NCI-H748 treated with DMSO at 0.1 percent for 48 hours (cell line): ENCODE measurements around the gene CGB3.
"Not testable (repeated sequence)": the region's sequence is repeated elsewhere in the genome, so short reads cannot be mapped to it uniquely, and the experiment has no call there.

Experiments used
- DNase-seq: peaks from one replicate; lab custom pipeline; 2025; lab: John Stamatoyannopoulos, UW

The CGB3 gene

GRCh38 chr19:49024233-49024632, at the start of gene CGB3:
TSS of gene CGB3 (minus strand) at chr19:49024333. CDS start at chr19:49023971, 362 bp downstream.
- DNase-seq = not testable (repeated sequence)

DNA sequence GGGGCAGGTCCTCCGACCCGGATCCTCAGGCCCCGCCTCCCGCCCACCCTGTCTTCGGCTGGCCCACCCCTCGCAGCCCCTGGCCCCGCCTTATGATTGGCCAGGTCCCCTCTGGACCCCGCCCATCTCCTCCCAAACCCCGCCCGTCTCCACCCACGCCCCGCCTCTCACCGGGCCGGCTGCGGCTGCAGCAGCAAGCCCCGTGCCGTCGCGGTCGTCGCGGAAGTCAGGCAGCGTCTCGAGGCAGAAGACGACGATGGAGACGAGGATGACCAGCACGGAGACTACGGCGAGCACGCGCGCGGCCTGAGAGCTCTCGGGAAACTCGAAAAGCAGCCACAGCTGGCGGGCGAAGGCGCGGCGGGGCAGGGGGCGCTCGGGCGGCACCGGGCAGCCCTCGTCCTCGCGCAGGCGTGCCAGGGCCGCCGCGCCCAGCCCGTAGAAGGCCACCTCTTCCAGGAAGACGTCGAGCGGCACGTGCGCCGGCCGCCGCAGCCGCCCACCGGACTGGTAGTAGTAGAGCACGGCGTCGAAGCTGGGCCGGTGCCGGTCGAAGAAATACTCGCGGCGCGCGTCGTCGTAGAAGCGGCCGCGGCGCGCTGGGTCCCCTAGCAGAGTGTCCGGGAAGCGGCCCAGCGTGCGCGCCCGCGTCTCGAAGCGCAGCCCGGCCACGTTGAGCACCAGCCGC, 47.9 kb upstream of the CGB3 start:
- DNase-seq = no peak

DNA sequence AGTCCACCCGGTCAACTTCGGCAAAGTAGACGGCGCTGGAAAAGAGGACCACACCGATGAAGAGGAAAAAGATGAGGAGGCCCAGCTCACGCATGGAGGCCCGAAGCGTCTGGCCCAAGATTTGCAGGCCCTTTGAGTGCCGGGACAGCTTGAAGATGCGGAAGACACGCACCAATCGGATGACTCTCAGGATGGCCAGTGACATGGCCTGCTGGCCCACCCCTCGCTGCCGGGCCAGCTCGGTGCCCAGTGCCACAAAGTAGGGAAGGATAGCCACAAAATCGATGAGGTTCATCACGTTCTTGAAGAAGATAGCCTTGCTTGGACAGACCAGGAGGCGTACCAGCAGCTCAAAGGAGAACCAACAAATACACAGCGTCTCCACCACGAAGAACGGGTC, 46.3 kb upstream of the CGB3 start:
- DNase-seq = no peak

DNA sequence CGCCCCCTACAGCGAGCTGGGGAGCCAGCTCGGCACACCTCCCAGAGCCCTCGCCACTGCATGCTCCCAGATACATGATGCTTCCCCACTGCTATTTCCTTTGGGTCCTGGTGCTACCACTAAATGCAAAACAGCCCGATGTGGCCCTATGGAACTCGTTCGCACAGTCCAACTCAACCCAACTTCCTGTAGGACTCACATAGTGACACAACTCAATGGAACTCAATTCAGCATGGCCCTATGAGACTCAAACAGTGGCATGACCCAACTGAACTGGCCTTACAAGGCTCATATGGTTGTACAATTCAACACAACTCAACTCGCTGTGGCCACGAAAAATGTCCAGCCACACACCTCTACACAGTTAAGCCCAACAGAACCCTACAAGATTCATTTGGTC, 44.9 kb upstream of the CGB3 start:
- DNase-seq = no peak

DNA sequence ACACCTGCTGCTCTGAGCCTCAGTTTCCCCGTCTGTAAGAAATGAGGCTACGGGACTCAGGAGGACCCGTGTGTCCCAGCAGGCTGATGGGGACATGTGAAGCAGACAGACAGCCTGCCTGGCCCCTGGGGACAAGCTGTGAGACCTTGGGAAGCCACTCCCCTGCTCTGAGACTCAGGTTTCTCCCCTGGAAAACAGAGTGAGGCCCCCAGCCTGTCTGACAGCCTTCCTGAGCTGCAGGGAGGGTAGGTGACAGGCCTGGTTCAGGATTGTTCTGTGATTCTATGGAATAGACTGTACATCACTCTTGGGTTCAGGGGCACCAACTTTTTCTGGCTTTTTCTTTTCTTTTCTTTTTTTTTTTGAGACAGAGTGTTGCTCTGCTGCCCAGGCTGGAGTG, 43.4 kb upstream of the CGB3 start:
- DNase-seq = no peak

DNA sequence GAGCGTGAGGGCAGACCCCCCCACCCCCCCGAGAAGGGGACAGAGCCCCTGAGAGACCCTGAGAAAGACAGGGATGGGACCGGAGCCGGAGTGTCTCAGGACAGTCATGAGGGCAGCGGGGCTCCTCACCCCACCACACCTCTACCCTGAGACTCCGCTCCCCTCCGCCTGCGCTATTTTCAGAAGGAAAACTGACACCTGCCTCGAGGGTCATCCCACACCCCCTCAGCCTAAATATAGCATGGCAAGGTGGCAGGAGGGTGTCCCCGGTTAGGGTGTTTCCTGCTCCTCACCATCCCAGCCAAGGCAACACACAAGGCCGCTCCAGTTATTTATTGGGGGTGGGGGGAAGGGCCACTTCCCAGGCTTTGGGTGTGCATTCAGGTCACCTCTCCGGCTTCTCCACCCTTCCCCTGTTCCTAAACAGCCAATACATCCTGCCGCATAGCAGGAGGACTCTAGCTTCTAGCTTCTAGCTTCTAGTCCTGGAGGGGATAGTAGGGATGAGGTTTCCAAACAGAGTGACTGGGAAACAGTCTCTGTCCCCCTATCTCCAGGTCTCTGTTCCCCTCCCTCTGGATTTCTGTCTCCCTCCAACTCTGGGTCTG, 41.9 kb upstream of the CGB3 start:
- DNase-seq = no peak

DNA sequence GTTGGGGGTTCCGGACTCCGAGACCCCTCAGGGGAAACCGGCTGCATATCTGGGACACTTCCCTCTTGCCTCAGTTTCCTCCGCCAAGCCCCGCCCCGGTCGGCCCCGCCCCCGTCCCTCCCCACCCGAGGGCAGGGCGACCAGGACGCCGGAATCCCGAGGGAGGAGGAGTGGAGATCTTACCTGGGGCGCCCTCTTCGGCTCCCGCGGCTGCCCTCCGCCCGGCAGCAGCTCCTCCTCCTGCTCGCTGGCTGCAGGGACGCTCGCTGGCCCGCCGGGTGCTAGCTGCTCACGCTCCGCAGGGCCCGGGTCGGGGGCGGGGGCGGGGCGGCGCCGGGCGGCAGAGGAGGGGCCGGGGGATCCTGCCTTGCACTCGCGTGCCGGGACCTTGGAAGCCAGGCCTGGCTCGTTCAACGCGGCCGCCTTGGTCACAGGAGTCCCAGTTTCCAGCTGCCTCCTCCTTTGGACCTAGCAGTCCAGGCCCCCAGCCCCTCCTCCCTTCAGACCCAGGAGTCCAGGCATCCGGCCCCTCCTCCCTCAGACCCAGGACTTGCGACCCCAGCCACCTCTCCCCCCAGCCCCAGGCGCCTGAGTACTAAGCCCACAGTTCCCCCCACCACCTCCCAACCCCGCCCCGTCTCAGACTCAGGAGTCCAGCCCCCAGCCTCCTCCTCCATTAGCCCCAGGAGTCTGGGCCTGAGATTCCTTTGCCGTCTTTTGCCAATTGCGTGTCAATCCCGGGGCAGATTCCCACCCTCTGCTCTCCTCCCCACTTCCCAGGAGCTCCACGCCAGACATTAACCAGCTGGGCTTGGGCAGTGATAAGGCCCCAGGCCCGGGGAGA, 40.9 kb upstream of the CGB3 start, which contains the start of gene NTF4:
TSS of gene NTF4 (minus strand) at position 51 of the 844 bp plus-strand sequence. CDS start 2,821 bp downstream, outside the sequence.
- no peak for DNase-seq

DNA sequence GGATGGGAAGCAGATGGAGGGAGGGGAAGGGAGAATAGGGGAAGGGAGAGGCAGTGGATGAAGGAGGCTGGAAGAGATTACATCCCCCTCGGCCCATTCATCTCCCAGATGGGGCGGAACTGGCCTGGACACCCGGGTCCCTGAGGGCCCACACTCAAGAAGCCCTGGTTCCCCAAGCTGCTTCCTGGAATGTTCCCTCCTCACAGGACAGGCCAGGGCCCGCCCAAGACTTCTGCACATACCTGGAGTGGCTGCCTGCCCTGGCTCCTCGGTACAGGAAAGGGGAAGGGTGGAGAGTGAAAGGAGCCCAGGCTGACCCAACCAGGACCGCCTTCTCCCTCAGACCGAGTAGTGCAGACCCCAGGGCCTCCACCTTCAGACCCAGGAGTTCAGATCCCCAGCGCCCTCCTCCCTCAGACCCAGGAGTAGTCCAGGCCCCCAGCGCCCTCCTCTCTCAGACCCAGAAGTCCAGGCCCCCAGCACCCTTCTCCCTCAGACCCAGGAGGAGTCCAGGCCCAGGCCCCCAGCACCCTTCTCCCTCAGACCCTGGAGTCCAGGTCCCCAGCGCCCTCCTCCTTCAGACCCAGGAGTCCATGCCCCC, 40.0 kb upstream of the CGB3 start:
- DNase-seq = no peak

- DNase-seq = no peak
Observed at GRCh38 chr19:49061445-49061844, 37.3 kb upstream of the CGB3 start.

- no peak for DNase-seq
Observed at GRCh38 chr19:49061000-49061399, 36.9 kb upstream of the CGB3 start.

- no peak for DNase-seq
Observed at GRCh38 chr19:49059053-49059452, 34.9 kb upstream of the CGB3 start.

- no peak for DNase-seq
Observed at GRCh38 chr19:49058562-49058961, 34.4 kb upstream of the CGB3 start.

GRCh38 chr19:49057636-49058234, 33.6 kb upstream of the CGB3 start, which contains the start of gene CGB7:
TSS of gene CGB7 (minus strand) at chr19:49057749. CDS start at chr19:49055375, 2,374 bp downstream.
- peak; percentile 54 for DNase-seq

- not testable (repeated sequence) for DNase-seq
Observed at GRCh38 chr19:49056902-49057596, 32.9 kb upstream of the CGB3 start.

DNA sequence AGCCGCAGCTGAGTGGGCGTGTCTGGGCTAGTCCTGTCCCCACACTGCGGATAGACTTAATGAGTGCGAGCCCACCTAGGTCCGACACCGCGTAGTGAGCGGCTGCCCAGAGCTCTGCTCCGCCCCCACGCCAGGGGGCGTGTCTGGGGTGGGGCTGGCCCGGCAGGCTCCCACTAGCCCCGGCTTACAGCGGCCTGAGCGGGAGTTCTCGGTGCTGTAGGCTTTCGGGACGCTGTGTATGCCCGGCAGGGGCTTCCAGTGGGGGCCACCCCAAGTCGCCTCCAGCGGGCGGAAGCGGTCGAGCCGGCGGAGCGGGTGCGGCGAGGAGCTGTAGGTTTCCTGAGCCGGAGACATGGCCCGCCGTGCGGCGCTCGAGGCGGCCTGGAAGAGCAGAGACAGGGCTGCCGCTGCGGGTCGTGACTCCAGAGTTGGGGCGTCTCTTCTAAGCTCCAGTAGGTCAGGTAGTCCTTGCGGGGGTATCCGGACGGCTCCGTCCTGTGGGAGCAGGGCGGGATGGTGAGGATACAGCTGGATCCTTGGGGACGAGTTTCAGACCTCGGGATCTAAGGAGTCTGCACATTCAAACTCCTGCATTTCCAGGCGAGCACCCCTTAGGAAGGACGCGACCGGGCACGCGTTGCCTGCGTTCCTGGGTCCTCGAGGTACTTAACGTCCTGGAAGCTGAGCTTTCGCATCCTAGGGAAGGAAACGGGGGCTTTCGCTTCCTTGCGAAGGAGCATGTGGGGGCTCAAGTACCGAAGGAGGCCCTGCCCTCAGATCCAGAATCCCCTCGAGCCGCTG, 32.2 kb upstream of the CGB3 start:
- peak; percentile 70 for DNase-seq

DNA sequence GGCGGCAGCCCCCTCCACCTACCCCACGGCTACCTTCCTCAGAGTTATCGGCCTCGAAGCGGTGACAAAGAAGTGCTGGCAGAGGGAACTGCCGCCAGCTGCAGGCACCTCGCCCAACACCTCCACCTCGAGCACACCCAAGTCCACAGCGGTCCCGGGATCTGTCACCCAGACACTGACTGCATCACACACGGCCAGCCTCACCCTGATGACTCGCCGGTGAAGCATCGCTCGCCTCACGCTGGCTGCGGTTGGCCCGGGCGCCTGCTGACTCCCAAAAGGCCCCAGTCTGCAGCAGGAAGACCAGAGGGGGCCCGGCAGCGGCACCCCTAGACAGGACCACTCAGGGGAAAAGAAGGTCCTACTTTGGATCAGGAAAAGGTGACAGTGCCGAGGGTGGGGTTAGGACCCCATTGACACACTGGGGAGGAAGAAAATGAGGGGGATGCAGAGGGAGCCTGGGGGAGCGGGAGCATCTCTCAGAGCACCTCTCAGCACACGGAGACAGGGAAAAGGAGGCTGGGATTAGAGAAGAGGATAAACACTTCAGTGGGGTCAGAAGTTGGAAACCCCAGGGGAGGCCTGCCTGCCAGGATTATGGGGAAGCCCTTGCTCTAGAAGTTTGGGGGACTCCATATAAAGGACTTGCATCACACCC, 26.4 kb upstream of the CGB3 start:
- DNase-seq = not testable (repeated sequence)

DNA sequence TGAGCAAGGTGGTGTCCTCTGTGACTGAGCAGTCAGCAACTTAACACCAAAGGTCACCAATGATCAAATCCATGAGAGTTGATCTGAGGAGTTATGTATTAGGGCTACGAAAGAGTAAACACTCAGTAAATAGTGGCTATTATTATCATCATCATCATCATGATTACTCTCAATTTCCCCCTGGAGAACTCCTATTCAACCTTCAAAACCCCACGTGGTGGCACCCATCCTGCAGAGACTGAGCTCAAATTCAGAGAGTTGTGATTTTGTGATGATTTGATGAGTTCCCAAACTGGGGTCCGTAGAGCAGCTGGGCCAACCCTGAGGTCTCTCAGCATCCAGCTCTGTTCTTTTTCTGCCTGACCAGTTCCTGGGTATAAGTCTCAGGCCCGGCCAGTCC, 25.7 kb upstream of the CGB3 start:
- not testable (repeated sequence) for DNase-seq

- not testable (repeated sequence) for DNase-seq
Observed at GRCh38 chr19:49049011-49049410, 24.9 kb upstream of the CGB3 start, which contains the start of gene CGB8. TSS of gene CGB8 (minus strand) at chr19:49049111. CDS start at chr19:49048739, 372 bp downstream.

GRCh38 chr19:49043548-49043947, 19.4 kb upstream of the CGB3 start, which contains the start of gene CGB5:
TSS of gene CGB5 (plus strand) at chr19:49043848. CDS start at chr19:49044210, 362 bp downstream.
- not testable (repeated sequence) for DNase-seq
